ACHN (cell line): ENCODE measurements around the gene SCAMP1.

Source experiments
- DNase-seq: peaks from one replicate; pipeline ENCODE4 v3.0.0-alpha.2; 2015
- in situ Hi-C: cut with HindIII; loops from 2 replicates; pipeline ENCODE4 v1.10.0; 2017; ENCODE audit warnings: low sequenced_read_pairs, low pct_ligation_motif_present, low pct_unique_long_range_greater_than_20kb

SCAMP1 gene

DNA sequence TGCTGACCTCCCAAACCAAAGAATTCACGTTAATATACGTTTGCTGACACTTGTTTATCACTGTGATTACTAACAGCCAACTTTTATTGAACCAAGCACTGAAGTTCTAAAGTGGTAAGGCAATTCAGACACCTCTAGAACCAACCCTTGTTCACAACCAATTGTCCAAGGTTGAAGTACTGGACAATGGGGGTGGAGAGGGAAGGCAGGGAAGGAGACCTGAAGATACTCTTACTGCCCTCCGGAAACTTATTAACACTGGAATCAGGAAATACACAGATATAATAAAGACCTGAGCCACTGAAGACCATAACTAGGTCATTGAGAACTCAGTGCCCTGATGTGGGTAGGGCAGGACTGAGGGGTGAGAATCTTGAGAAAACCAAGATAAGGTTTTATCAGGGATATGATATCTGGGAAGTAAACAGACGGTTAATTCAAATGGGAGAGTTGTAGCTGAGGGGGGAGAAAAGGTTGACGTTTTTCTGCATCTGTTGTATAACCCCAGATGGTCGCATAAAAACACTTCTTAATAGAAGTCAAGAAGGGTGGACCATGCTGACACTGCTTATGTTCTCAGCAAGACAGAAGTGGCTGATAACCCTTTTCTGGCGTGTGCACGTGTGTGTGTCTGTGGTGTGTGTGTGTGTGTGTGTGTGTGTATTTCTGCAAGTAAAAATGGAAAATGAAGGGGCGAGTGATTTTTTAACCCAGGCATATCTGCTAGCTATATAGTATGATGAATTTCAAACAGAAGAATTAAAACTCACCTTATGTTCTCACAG, 162.3 kb downstream of the SCAMP1 start:
- no peak for DNase-seq
- in situ Hi-C loops = no loop called here

DNA sequence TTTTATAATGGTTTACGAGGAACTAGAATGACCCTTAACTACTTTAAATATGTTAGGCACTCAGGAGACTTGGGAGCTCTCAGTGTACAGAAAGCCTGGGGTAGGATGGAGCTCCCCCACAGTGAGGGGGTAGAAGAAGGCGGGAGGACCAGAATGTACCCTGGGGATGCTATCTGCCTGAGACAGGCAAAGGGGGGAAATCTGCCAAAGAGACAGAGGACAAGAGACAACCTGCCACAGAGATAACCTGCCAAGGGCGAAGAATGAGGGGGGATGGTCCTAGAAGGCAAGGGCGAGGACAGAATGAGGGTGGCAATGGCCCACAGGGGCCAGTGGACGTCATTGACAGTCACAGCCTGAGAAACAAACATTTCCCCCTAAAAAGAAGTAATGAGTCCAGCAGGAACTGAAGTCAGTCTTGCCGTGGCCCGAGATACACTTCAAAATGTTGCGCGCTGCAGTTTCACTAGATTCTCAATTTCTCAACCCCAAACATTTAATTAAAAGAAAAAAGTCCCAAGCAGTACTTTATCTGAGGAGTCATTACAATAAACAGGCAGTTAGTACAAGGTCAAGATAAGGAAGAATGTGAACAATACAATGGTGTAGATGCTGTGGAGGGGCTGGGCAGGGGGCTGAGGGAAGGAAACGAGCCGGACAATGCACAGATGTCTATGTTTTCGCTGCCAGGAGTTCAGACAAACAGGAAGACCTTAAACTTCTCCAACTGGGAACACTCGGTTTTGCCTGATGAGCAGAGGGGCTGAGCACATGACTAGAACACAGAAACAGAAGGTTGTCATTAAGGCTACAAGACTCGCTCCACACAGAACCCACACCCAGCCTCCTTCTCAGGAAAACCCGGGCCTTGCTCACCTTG, 163.1 kb downstream of the SCAMP1 start:
- in situ Hi-C loops = no loop called here
- DNase-seq = no peak

- in situ Hi-C loops = loop anchor here (25.0 kb wide), 1 partner anchor 111 kb away; the partner anchor contains the start of gene LHFPL2
These were observed 165.7 kb downstream of the SCAMP1 start for GRCh38 chr5:78526049-78526525.

GRCh38 chr5:78527054-78527859, 166.8 kb downstream of the SCAMP1 start:
- in situ Hi-C loops = loop anchor here (25.0 kb wide), 1 partner anchor 110 kb away; the partner anchor contains the start of gene LHFPL2
- DNase-seq = peak; percentile 70

More at GRCh38 chr5:78526049-78526525, 165.7 kb downstream of the SCAMP1 start:
- DNase-seq = no peak

DNA sequence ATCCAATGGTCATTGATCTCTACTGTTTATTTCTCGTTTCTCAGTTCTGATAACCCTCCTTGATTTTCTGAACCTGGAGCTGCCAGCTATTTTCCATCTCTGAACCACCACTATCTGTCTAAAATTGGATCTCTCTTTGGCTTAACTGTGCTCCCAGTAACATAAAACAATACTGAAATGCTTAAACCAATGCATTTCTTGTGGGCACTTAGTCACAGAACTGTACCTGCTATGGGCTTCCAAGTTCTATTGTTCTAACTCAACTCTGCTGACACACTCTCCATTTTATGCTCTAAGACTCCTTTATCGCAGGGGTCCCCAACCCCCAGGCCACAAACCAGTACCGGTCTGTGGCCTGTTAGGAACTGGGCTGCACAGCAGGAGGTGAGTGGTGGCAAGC, 167.5 kb downstream of the SCAMP1 start:
- in situ Hi-C loops = loop anchor here (25.0 kb wide), 1 partner anchor 109 kb away; the partner anchor contains the start of gene LHFPL2
- no peak for DNase-seq
